ENCODE results near the gene ROBO1. TPM values are rescaled to one million over a fixed set of nuclear protein-coding genes. Genes with fewer than 3 reads are reported as not detected.
"Not testable (repeated sequence)": the region's sequence is repeated elsewhere in the genome, so short reads cannot be mapped to it uniquely, and the experiment has no call there.

ROBO1 gene
- total RNA-seq, 1 donor from 2014 or later = 43.7 TPM

- Mint-ChIP-seq H3K9me3 (ENCODE audit: low read depth) (peaks cover under 1% of the 10 kb centered on the region), H3K36me3 (ENCODE audit: low read depth) (no peaks in the 10 kb centered on the region), H3K27ac (ENCODE audit: unreplicated experiment) (no peak overlapping the region), H3K4me3 (ENCODE audit: unreplicated experiment) (no peak overlapping the region), H3K4me1 (ENCODE audit: low read depth) (no peaks in the 10 kb centered on the region), H3K27me3 (ENCODE audit: low read depth) (no peaks in the 10 kb centered on the region)
- TF ChIP-seq, protein P1, sequence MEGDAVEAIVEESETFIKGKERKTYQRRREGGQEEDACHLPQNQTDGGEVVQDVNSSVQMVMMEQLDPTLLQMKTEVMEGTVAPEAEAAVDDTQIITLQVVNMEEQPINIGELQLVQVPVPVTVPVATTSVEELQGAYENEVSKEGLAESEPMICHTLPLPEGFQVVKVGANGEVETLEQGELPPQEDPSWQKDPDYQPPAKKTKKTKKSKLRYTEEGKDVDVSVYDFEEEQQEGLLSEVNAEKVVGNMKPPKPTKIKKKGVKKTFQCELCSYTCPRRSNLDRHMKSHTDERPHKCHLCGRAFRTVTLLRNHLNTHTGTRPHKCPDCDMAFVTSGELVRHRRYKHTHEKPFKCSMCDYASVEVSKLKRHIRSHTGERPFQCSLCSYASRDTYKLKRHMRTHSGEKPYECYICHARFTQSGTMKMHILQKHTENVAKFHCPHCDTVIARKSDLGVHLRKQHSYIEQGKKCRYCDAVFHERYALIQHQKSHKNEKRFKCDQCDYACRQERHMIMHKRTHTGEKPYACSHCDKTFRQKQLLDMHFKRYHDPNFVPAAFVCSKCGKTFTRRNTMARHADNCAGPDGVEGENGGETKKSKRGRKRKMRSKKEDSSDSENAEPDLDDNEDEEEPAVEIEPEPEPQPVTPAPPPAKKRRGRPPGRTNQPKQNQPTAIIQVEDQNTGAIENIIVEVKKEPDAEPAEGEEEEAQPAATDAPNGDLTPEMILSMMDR (IDR thresholded peaks at IDR 0.05) = no peak
- no peak for DNase-seq (ENCODE audit: low spot score)
These were observed 41.3 kb upstream of the ROBO1 start for GRCh38 chr3:79809106-79809505.

- no peak for DNase-seq (ENCODE audit: low spot score)
- Mint-ChIP-seq H3K27ac (ENCODE audit: unreplicated experiment) (no peak overlapping the region), H3K4me3 (ENCODE audit: unreplicated experiment) (no peak overlapping the region), H3K27me3 (ENCODE audit: low read depth) (no peaks in the 10 kb centered on the region), H3K36me3 (ENCODE audit: low read depth) (no peaks in the 10 kb centered on the region), H3K9me3 (ENCODE audit: low read depth) (no peaks in the 10 kb centered on the region), H3K4me1 (ENCODE audit: low read depth) (no peaks in the 10 kb centered on the region)
- TF ChIP-seq, protein P1 (IDR thresholded peaks at IDR 0.05) = no peak
These were observed 40.7 kb upstream of the ROBO1 start for GRCh38 chr3:79808515-79808914.

GRCh38 chr3:79790177-79790576, 22.4 kb upstream of the ROBO1 start:
- H3K9me3 Mint-ChIP-seq (ENCODE audit: low read depth) = peaks cover 14% of the 10 kb centered on the region
- TF ChIP-seq, protein P1 (IDR thresholded peaks at IDR 0.05) = peak; percentile 32
- not testable (repeated sequence) for H3K4me1 Mint-ChIP-seq (ENCODE audit: low read depth); H3K27me3 Mint-ChIP-seq (ENCODE audit: low read depth); DNase-seq (ENCODE audit: low spot score); H3K36me3 Mint-ChIP-seq (ENCODE audit: low read depth); H3K4me3 Mint-ChIP-seq (ENCODE audit: unreplicated experiment); H3K27ac Mint-ChIP-seq (ENCODE audit: unreplicated experiment)

DNA sequence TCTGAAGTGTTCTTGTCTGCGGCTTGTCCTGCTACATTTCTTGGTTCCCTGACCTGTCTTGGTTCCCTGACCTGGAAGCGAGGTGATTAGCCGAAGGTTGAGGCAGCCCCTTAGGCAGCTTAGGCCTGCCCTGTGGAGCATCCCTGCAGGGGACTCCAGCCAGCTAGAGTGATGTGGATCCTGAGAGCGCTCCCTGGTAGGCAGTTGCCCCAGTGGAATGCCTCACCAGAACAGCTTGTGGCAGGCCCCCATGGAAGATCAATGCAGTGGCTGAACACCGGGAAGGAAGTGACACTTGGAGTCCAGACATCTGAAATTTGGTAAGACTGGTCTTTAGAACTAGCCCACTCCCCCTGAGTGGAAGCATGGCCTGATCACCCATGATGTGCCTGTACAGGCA, 5.5 kb upstream of the ROBO1 start:
- H3K4me3 Mint-ChIP-seq (ENCODE audit: unreplicated experiment) = no peak overlapping the region
- H3K36me3 Mint-ChIP-seq (ENCODE audit: low read depth) = no peaks in the 10 kb centered on the region
- TF ChIP-seq, protein P1 (IDR thresholded peaks at IDR 0.05) = no peak
- DNase-seq (ENCODE audit: low spot score) = no peak
- no peak overlapping the region for H3K27ac Mint-ChIP-seq (ENCODE audit: unreplicated experiment)
- no peaks in the 10 kb centered on the region for H3K9me3 Mint-ChIP-seq (ENCODE audit: low read depth)
- H3K4me1 Mint-ChIP-seq (ENCODE audit: low read depth) = no peaks in the 10 kb centered on the region
- H3K27me3 Mint-ChIP-seq (ENCODE audit: low read depth) = peaks cover 4% of the 10 kb centered on the region

GRCh38 chr3:79769229-79769628, 1.4 kb upstream of the ROBO1 start:
- Mint-ChIP-seq H3K9me3 (ENCODE audit: low read depth) (no peaks in the 10 kb centered on the region), H3K36me3 (ENCODE audit: low read depth) (no peaks in the 10 kb centered on the region), H3K27ac (ENCODE audit: unreplicated experiment) (no peak overlapping the region), H3K4me1 (ENCODE audit: low read depth) (peaks cover 5% of the 10 kb centered on the region), H3K4me3 (ENCODE audit: unreplicated experiment) (no peak overlapping the region), H3K27me3 (ENCODE audit: low read depth) (peaks cover 16% of the 10 kb centered on the region)
- DNase-seq (ENCODE audit: low spot score) = no peak
- TF ChIP-seq, protein P1 (IDR thresholded peaks at IDR 0.05) = no peak
